ENCODE results near the gene BCAP31.

Gene BCAP31

DNA sequence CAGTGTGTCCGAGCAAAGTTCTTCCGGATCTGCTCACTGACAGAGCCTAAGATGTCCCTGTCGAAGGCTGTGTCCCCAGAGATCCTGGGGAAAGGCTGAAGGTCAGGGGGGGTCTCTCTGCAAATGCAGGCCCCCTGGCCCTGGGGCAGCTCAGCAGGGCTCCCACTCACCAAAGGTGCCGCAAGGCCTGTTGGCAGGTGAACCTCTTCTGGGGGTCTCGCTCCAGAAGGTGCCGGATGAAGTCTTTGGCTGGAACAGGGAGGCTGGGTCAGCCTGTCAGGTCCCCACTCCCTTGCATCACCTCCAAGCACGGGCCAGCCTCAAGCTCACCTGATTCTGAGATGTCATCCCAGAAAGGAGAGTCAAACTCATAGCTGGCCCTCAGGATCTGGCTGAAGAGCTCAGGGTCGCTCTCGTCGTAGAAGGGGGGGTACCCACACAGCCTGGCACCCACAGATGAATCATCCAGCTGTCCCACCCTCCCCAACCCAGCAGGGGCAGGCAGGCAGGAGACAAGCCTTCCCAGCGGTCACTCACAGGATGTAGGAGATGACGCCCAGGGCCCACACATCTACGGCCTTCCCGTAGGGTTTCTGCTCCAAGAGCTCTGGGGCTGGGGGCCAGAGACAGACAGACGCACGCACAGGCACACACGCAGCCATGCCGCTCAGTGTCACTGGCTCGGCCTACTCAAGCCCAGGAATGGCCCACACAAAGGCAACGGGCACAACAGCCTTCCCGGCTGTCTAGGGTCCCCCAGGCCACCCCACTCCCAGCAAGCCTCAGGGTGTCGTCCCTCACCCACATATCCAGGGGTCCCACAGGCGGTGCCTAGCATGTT lies 53.2 kb downstream of the BCAP31 start:
- TF ChIP-seq CTCF (IDR thresholded peaks at IDR 0.05; ENCODE audit: control insufficient read depth, extremely low read depth, insufficient read depth): no peak

GRCh38 chrX:153669901-153670731 lies 54.1 kb downstream of the BCAP31 start:
- TF ChIP-seq CTCF (IDR thresholded peaks at IDR 0.05; ENCODE audit: control insufficient read depth, extremely low read depth, insufficient read depth): no peak
- DNase-seq (ENCODE audit: low read depth): no peak
- no peak overlapping the region for H3K4me3 ChIP-seq (ENCODE audit: low read depth, low read length)

More for the DNA sequence above, 53.2 kb downstream of the BCAP31 start:
- DNase-seq (ENCODE audit: low read depth): no peak
- H3K4me3 ChIP-seq (ENCODE audit: low read depth, low read length): no peak overlapping the region

DNA sequence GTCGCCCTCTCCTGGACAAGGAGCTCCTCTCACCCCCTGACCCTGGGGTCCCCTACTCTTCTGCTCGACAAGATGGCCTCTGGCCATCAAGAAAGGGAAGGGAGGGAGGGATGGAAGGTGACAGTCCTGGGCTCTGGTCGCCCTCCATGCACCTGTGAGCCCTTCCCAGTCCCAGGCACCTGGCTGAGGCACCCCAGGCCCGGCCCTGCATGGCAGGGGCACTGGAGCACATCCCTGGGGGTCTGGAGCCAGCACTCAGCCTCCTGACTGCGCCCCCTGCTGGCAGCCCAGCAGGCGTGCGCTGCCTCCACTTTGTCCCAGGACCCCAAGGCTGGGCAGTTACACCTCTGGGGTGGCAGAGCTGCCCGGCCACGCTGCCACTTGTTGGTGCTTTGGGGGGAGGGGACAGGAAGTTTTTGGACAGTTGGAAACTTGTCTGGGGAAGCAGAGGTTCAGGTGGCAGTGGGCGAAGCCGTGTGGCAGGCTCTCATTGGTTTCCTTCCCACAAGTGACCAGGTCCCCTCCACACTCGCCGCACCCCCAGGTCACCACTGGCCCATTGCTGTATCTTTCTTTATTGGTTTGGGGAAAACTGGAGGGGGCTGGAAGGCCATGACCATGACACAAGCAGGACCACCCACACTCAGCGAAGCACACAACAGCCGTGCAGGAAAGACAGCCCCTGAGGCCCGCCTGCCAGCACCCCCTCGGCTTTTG lies 54.9 kb downstream of the BCAP31 start:
- no peak overlapping the region for H3K4me3 ChIP-seq (ENCODE audit: low read depth, low read length)
- DNase-seq (ENCODE audit: low read depth): no peak
- peak; percentile 68 for TF ChIP-seq CTCF (IDR thresholded peaks at IDR 0.05; ENCODE audit: control insufficient read depth, extremely low read depth, insufficient read depth)

DNA sequence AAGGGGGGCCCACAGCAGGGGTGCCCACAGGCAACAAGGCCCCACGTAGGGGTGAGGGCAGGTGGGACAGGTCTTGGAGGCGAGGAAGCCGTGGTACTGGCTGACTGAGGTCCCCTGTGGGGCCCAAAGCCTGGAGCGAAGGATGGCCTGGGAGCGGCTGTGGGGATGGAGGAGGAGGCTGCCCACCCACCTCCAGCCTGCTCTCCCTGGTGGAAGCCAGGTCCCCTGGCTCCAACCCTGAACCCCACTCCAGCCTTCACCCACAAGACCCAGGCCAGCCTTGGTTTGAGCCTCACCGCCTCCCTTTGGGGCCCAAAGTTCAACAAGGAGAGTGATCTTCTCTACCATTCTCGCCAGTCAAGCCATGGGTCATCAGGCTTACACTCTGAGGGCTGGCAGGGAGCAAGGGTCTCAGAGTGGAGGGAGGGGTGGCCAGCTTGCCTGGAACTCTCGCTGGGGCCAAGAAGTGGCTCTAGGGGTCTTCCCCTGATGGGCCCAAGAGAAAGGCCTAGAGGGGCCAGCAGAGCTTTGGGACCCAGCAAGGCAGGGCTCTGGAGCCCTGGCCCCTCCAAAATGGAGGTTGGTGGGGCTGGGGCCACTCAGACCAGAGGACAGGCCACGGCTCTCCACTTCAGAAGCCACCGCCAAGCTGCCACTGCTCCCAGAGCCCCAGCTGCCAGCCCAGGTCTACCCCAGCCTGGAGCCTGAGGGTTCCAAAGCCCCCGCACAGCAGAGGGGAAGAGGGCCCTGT lies 55.6 kb downstream of the BCAP31 start:
- no peak for DNase-seq (ENCODE audit: low read depth)
- H3K4me3 ChIP-seq (ENCODE audit: low read depth, low read length): no peak overlapping the region
- TF ChIP-seq CTCF (IDR thresholded peaks at IDR 0.05; ENCODE audit: control insufficient read depth, extremely low read depth, insufficient read depth): no peak

DNA sequence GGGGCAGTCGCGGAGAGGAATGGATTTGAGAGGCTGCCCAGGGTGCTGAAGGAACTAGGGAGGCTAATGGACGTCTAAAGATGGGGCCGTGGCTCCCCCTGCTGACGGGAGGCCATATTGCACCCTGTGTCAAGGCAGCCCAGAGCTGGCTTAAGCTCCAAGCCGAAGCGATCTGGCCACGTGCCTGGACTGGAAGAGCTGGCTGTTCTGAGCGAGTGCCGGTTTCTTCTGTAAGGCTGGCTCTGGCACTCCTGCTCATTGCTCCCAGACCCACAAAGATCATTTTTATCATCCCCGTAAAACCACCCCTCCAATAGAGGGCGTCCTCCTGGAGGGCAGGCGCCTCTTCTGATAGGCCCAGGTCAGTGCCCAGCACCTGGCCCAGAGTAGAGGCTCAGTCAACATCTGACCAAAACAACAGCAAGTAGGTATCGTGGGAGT lies 56.2 kb downstream of the BCAP31 start:
- peak; percentile 79 for TF ChIP-seq CTCF (IDR thresholded peaks at IDR 0.05; ENCODE audit: control insufficient read depth, extremely low read depth, insufficient read depth)
- peak; percentile 65 for DNase-seq (ENCODE audit: low read depth)
- no peak overlapping the region for H3K4me3 ChIP-seq (ENCODE audit: low read depth, low read length)
